Measurements from ENCODE around the gene SLC1A4. TPM values are rescaled to one million over a fixed set of nuclear protein-coding genes. Genes with fewer than 3 reads are reported as not detected.
"Not testable (repeated sequence)": the region's sequence is repeated elsewhere in the genome, so short reads cannot be mapped to it uniquely, and the experiment has no call there.

The SLC1A4 gene
- total RNA-seq, 4 donors from 2014 or later, result 2.7 to 12.4 (median 3.4) TPM

DNA sequence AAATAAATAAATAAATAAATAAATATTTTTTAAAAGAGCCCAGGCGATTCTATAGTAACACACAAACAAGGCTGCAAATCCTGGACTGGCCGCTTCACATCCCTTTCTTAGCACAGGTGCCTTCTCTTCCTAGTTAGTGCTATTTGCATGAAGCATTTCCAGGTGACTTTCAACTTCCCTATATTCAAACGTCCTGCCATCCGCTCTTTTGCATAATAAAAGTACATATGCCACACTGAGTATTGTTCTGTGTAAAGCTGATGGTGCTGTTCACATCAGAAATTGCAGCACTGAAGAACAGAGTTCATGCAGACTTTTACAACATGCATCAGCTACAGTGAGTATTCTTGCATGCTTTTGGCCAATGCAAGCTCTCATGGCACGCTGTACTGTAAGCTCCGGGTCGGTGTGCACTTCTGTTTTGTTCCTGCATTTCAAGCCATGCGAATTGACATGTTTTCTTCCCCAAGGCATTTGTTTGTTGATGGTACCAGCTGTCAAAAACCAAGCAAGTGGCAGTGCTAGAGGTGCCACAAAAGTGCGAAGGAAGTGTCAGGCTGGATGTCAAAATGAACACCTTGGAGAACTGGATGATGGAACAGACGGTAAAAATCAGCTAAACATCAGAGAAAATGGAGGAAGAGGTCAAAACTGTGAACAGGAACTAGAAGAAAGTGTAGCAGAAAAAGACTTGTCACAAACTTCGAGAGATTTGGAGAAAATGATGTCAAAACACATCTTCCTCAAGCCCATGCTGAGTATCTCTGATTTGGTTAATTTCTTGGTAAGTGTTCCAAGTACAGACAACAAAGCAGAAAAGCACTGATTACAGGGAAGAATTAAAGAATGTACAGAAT, 41.5 kb downstream of the SLC1A4 start:
- peaks cover 0 to 28% (median 23%) of the 10 kb centered on the region in 4 donors for H3K4me1 ChIP-seq
- H3K27me3 ChIP-seq, result no peaks in the 10 kb centered on the region
- no peaks in the 10 kb centered on the region for H3K36me3 ChIP-seq
- H3K27ac ChIP-seq, result peak overlapping the region; percentile 23 to 76 (median 53)
- peak in 1 of 3 donors; percentile 57 for DNase-seq
- H3K4me3 ChIP-seq, result peak overlapping the region in 2 of 4 donors; percentile 6 to 27
- no peaks in the 10 kb centered on the region for H3K9me3 ChIP-seq
- TF ChIP-seq POLR2A (IDR thresholded peaks at IDR 0.05), result no peak
- TF ChIP-seq, protein P1, sequence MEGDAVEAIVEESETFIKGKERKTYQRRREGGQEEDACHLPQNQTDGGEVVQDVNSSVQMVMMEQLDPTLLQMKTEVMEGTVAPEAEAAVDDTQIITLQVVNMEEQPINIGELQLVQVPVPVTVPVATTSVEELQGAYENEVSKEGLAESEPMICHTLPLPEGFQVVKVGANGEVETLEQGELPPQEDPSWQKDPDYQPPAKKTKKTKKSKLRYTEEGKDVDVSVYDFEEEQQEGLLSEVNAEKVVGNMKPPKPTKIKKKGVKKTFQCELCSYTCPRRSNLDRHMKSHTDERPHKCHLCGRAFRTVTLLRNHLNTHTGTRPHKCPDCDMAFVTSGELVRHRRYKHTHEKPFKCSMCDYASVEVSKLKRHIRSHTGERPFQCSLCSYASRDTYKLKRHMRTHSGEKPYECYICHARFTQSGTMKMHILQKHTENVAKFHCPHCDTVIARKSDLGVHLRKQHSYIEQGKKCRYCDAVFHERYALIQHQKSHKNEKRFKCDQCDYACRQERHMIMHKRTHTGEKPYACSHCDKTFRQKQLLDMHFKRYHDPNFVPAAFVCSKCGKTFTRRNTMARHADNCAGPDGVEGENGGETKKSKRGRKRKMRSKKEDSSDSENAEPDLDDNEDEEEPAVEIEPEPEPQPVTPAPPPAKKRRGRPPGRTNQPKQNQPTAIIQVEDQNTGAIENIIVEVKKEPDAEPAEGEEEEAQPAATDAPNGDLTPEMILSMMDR (IDR thresholded peaks at IDR 0.05), result no peak

DNA sequence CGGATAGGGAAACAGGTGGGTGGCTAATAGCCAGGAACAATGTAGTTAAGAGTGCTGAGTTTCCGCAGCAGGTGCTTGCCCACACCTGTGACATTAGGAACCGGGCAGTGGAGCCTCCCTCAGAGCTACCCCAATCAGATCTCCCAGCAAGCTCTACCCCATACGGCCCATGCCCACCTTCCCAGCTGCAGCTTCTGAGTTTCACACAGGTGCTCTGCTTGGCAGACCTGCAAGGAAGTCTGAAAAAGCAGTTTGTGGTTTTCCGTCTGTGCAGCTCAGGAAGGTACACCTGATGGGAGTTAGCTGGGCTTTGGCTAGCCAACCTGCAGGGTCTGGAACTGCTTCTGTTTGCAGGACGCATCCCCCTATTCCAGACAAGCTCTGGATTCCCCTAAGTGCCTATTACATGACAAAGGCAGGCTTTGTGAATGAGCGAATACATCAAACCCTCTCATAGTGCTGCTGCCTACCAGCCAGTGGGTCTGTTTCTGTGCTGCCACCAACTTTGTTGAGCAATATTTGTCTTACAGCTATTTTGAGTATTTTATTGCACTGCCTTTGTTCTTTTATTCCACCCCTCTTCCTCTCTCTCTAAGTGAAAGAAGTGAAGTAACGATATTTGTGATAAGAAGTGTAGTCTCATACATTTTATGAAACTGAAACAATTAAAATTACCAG, 42.3 kb downstream of the SLC1A4 start:
- peak in 2 of 3 donors; percentile 78 to 82 for DNase-seq
- Histone ChIP-seq H3K27me3 (no peaks in the 10 kb centered on the region), H3K4me1 (peaks cover 0 to 23% (median 17%) of the 10 kb centered on the region in 4 donors), H3K36me3 (no peaks in the 10 kb centered on the region), H3K27ac (peak overlapping the region; percentile 23 to 76 (median 58)), H3K9me3 (no peaks in the 10 kb centered on the region), H3K4me3 (peak overlapping the region; percentile 5 to 22 (median 14))
- TF ChIP-seq, protein P1 (IDR thresholded peaks at IDR 0.05), result no peak
- TF ChIP-seq POLR2A (IDR thresholded peaks at IDR 0.05), result no peak

GRCh38 chr2:65032019-65032975, 43.1 kb downstream of the SLC1A4 start:
- H3K36me3 ChIP-seq, result no peaks in the 10 kb centered on the region
- H3K9me3 ChIP-seq, result no peaks in the 10 kb centered on the region
- no peak for DNase-seq
- peak overlapping the region in 3 of 4 donors; percentile 3 to 21 (median 5) for H3K4me3 ChIP-seq
- H3K27me3 ChIP-seq, result no peaks in the 10 kb centered on the region
- TF ChIP-seq POLR2A (IDR thresholded peaks at IDR 0.05), result no peak
- TF ChIP-seq, protein P1 (IDR thresholded peaks at IDR 0.05), result no peak
- H3K27ac ChIP-seq, result peak overlapping the region; percentile 7 to 76 (median 58)
- H3K4me1 ChIP-seq, result peaks cover 0 to 23% (median 12%) of the 10 kb centered on the region in 4 donors

DNA sequence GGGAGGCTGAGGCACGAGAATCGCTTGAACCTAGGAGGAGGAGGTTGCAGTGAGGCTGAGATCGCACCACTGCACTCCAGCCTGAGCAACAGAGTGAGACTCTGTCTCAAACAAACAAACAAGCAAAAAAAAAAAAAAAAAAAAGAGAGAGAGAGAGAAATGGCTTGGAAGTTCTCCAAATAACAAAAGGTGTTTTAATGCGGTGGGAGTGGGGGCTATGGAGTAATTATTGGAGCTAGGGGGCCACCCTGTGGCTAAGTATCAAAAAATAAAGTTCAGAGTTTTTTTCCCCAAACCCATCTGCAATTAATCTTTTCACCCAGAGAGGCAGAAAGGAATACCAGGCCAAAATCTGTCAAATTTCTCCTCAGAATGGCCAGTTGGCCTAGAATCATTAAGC, 44.0 kb downstream of the SLC1A4 start:
- peak overlapping the region in 1 of 4 donors; percentile 3 for H3K27ac ChIP-seq
- no peaks in the 10 kb centered on the region for H3K27me3 ChIP-seq
- H3K4me3 ChIP-seq, result no peak overlapping the region
- peaks cover 0 to 23% (median 12%) of the 10 kb centered on the region in 4 donors for H3K4me1 ChIP-seq
- no peak for DNase-seq
- no peaks in the 10 kb centered on the region for H3K9me3 ChIP-seq
- TF ChIP-seq, protein P1 (IDR thresholded peaks at IDR 0.05), result peak in 4 of 6 experiments; percentile 15 to 22 (median 20)
- TF ChIP-seq POLR2A (IDR thresholded peaks at IDR 0.05), result no peak
- H3K36me3 ChIP-seq, result no peaks in the 10 kb centered on the region

DNA sequence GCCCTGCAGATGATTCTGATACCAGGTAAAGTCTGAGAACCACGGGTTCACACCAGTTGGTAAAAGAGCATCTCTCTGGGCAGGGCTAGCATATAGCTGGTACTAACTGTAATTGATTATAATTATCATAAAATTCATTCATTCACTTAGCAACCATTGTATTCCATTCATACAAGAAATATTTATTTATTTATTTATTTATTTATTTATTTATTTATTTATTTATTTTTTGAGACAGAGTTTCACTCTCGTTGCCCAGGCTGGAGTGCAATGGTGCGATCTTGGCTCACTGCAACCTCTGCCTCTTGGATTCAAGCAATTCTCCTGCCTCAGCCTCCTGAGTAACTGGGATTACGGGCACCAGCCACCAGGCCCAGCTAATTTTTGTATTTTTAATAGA, 44.5 kb downstream of the SLC1A4 start:
- H3K36me3 ChIP-seq, DNase-seq, H3K4me3 ChIP-seq, H3K9me3 ChIP-seq, H3K27me3 ChIP-seq: not testable (repeated sequence)
- H3K4me1 ChIP-seq, result peaks cover 0 to 23% (median 12%) of the 10 kb centered on the region in 4 donors
- H3K27ac ChIP-seq, result peak overlapping the region in 1 of 4 donors; percentile 3
